T1000 (cell line): ENCODE measurements around the gene EZH2.

ENCODE experiments used
- DNase-seq: peaks from one replicate; lab custom pipeline; 2025; ENCODE audit warnings: mixed read lengths; lab: John Stamatoyannopoulos, UW

The EZH2 gene

DNA sequence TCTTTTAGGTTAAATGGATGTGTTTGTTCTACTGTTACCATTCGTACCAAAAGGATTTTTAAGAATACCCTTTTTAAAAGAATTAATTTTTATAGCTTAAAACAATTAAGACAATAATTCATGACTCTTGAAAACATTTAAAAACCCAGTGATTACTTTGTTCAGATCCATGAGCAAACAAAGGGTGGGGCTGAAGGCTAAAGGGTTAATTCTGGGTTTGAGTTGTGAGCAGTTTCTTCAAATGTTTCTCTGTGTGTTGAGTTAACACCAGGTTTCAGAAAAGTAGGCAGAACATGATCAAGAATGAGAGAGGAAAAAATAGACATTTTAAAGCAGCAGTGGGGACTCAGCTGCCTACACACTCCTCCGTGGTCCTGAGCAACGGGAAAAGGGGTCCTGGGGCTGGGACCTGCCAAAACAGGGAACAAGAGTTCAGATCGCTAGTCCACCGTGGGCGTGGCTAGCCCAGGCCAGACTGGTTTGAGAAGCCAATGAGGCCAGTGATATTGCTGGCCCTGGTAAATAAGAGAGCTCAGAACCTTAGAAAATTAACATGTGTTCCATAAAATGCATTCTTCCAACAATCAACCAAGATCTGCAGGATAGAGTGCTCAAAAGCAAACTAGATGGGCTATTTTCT, 14.9 kb upstream of the EZH2 start:
- no peak for DNase-seq

GRCh38 chr7:148894591-148894990, 10.5 kb upstream of the EZH2 start:
- DNase-seq, result no peak

DNA sequence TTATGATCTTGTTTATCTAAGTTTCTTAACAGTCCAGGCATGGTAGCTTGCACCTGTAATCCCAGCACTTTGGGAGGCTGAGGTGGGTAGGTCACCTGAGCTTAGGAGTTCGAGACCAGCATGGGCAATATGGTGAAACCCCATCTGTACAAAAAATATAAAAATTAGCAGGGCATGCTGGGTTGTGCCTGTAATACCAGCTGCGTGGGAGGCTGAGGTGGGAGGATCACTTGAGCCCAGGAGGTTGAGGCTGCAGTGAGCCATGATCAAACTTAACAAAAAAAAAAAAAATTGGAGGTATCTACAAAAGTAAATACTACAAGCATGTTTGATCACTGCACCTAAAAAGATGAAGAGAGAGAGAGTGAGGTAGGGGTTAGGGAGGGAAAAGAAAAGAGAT, 9.0 kb upstream of the EZH2 start:
- DNase-seq, result no peak

- DNase-seq, result no peak
Observed at GRCh38 chr7:148888300-148888699, 4.2 kb upstream of the EZH2 start.

DNA sequence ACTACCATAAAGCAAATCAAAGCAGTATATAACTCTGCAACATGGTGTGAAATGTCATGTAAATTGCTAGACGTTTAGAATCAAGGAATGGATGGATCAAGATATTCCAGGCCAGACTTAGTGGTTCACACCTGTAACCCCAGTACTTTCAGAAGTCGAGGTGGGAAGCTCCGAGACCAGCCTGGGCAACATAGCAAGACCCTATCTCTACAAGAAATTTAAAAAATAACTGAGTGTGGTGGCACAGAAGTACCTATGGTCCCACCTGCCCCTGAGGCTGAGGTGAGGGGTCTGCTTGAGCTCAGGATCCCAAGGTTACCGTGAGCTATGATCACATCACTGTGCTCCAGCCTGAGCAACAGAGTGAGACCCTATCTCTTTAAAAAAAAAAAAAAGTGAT, 2.8 kb upstream of the EZH2 start:
- no peak for DNase-seq

DNA sequence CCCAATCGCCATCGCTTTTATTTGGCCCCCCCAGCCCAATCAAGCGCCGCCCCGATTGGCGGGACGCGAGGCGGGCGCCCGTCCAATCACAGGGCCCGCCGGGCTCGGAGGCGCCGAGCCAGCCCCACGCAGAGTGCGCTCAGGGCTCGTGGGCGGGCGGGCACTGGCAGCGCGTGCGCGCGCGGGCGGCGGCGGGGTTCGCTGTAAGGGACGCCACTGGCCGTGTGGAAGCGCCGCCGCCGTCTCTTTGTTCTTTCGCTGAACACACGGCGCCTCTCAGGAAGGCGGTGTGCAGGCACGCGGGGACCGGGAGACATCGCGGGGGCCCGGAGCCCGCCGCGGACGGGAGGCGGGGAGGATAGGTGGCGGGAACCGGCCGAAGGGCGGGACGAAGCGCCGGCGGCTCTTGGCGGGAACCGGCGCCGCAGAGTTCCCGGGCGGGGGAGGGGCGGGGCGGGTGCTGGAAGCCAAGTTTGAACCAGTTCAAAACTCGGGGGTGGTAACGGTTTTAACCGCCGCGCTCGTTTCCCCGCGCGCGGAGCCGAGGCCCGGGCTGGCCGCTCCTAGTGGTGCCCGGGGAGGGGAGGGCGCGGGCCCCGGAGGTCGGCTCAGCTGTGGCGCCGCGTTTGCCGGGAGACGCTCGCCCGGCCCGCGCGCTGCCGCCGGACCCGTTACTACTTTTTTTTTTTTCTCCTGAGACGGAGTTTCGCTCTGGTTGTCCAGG, 370 bp upstream of the EZH2 start:
- peak; percentile 86 for DNase-seq

- DNase-seq, result no peak
Observed at GRCh38 chr7:148883266-148884048, 634 bp downstream of the EZH2 start.

- no peak for DNase-seq
Observed at GRCh38 chr7:148882841-148883265, 1.2 kb downstream of the EZH2 start.

DNA sequence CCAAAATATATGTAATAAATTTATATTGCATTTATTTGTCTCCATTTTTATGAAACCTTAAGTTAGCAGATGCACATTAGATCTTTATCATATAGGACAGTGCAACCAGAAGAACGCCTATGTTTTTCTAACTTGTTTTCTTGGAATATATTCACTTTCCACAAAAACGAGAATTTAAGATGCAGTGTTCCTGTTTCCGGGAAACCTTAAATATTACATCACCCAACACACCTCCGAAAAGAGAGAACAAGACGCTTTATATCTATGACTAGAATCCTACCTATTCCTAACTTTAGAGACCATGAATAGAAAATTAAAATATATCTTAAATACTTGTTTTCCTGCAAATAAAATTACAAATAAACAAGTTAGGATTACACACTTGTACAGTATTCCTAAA, 1.9 kb downstream of the EZH2 start:
- DNase-seq, result no peak

DNA sequence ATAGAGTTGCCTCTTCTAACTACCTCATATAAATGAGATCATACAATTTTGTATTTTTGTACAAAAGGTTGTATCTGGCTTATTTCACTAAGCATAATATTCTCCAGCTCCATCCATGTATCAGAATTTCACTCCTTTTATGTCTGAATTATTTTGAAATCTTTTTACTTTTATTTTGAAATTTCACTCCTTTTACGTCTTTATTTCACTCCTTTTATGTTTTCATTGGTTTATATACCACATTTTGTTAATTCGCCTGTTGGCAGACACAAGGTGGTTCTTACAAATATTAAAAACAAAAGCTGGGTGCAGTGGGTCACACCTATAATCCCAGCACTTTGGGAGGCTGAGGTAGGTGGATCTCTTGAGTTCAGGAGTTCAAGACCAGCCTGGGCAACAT, 5.8 kb downstream of the EZH2 start:
- no peak for DNase-seq

- DNase-seq, result no peak
Observed at GRCh38 chr7:148877517-148877916, 6.6 kb downstream of the EZH2 start.

DNA sequence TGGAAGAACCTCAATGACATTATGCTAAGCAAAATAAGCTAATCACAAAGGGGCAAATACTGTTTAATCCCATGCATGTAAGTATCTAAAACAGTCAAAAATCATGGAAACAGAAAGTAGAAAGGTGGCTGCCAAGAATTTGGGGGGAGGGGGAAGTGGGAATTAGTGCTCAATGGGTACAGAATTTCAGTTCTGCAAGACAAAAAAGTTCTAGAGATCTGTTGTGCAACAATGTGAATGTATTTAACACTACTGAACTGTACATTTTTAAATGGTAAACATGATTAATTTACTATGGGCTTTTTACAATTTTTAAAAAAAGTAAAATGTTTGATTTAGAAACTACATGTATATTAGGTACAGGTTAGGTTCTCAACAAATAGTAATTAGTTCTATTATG, 11.9 kb downstream of the EZH2 start:
- no peak for DNase-seq

GRCh38 chr7:148871551-148871950, 12.5 kb downstream of the EZH2 start:
- no peak for DNase-seq

DNA sequence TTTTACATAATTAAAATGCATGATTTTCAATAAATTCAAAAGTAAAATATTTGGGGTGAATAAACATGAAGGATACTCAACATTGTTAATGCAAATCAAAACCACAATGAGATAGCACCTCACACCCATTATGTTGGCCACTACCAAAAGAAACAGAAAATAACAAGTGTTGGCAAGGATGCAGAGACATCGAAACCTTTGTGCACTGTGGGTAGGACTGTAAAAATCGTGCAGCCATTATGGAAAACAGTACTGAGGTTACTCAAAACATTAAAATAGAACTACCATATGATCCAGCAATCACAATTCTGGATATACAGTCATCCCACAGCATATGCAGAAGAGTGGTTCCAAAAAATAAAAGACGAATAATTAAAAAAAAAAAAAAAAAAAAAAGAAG, 13.1 kb downstream of the EZH2 start:
- no peak for DNase-seq

DNA sequence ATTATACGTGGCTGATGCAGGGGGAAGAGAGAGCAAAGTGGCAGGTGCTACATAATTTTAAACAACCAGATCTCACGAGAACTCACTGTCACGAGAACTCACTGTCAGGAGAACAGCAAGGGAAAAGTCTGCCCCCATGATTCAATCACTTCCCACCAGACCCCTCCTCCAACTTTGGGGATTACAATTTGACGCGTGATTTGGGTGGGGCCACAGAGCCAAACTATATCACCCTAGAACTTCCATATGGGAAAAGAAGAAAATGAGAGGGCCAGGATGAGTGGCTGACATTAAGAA, 15.8 kb downstream of the EZH2 start:
- no peak for DNase-seq

DNA sequence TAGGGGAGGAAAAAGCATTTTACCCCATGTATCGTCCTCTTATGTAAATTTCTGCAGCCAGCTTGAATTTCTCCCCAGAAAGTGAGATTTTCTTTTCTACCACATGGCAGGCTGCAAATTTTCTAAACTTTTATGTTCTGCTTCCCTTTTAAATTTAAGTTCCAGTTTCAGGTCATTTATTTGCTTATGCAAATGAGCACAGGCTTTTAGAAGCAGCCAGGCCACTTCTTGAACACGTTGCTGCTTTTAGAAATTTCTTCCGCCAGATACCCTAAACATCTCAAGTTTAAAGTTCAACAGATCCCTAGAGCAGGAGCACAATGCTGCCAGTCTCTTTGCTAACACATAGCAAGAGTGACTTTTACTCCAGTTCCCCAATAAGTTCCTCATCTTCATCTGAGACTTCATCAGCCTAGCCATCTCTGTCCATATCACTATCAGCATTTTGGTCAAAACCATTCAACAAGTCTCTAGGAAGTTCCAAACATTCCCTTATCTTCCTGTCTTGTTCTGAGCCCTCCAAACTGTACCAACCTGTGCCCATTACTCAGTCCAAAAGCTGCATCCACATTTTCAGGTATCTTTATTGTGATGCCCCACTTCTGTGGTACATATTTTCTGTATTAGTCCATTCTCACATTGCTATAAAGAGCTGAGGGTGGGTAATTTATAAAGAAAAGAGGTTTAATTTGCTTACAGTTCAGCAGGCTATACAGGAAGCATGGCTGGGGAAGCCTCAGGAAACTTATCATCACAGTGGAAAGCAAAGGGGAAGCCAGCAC, 16.3 kb downstream of the EZH2 start:
- no peak for DNase-seq

- DNase-seq, result no peak
Observed at GRCh38 chr7:148866362-148866761, 17.7 kb downstream of the EZH2 start.

- DNase-seq, result no peak
Observed at GRCh38 chr7:148865283-148865682, 18.8 kb downstream of the EZH2 start.

DNA sequence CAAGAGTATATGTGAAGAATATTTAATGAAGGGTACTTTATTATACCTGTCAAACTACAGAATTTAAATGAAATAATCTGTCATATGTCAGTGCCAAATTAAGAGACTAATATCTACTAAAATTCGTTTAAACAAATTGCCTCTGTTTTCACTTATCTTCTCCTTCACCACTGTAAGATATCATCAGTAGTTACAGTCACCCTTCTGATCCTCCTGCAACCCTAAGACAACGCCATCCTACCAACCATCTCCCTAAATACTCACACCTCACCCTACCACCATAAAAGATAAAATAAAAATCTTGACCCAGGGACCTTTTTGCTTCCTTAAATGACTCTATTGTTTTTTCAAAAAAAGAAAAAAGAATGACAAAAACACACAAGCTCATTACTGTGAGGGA, 20.8 kb downstream of the EZH2 start:
- no peak for DNase-seq

- no peak for DNase-seq
Observed at GRCh38 chr7:148862481-148862880, 21.6 kb downstream of the EZH2 start.

- DNase-seq, result no peak
Observed at GRCh38 chr7:148858489-148858888, 25.6 kb downstream of the EZH2 start.

DNA sequence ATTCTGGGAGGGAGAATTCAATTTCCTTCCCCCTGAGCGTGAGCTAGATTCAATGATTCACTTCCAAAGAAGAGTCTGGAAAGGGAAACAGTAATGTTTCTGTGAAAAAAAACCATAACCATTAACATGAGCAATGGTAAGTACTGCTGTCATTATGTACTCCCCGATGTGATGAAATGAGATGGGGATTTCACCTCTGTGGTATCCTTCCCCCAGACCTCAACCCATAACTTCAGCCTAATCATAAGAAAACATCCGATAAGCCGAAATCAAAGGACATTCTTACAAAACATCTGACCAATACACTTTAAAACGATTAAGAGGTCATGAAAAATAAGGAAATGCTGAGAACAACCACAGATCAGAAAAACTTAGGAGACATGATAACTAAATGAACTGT, 27.2 kb downstream of the EZH2 start:
- DNase-seq, result no peak

DNA sequence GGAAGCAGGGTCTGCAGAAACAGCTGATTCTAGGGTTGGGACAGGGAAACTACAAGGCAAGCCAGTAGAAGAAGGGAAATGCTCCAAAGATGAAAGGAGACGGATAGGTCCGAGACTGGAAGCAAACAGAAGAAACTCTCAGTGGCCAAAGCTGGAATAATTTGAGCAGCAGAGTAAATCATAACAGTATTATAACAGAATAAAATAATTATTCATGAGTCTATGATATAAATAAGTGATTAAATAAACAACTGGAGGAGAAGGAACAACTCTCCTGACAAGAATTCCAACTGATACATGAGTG, 27.6 kb downstream of the EZH2 start:
- DNase-seq, result no peak
